ENCODE measurements around the gene DTYMK. TPM values are rescaled to one million over a fixed set of nuclear protein-coding genes. Genes with fewer than 3 reads are reported as not detected.

Gene DTYMK
- total and polyA plus RNA-seq, 2 experiments from 2014 or later = 27.9 to 78.7 TPM

GRCh38 chr2:241636182-241637017, 50.2 kb downstream of the DTYMK start:
- Histone ChIP-seq H3K4me1 (ENCODE audit: insufficient read depth) (peaks cover 17% of the 10 kb centered on the region), H2AFZ (peak overlapping the region; percentile 67), H3K36me3 (ENCODE audit: low read depth) (peaks cover 10% of the 10 kb centered on the region), H3F3A (ENCODE audit: insufficient read depth) (peaks cover 9% of the 10 kb centered on the region; the same call in 1 of the 2 replicates), H3K27ac (peak overlapping the region; percentile 88), H3K27me3 (replicated peaks; ENCODE audit: insufficient read depth) (no peaks in the 10 kb centered on the region), H3K9me3 (ENCODE audit: low read depth) (no peaks in the 10 kb centered on the region), H3K4me3 (peak overlapping the region; percentile 81), H3K9me2 (ENCODE audit: insufficient read depth) (no peaks in the 10 kb centered on the region), H4K20me1 (ENCODE audit: insufficient read depth) (peaks cover 8% of the 10 kb centered on the region; the same call in 1 of the 2 replicates), H3K79me2 (ENCODE audit: insufficient read depth) (peaks cover 89% of the 10 kb centered on the region), H3K9ac (peak overlapping the region; percentile 90), H3K4me2 (ENCODE audit: unreplicated experiment) (peak overlapping the region; percentile 81)
- in situ Hi-C loops (cut with MboI) = no loop called here
- peak; percentile 79 for DNase-seq
- TF ChIP-seq EZH2 (IDR thresholded peaks at IDR 0.05; ENCODE audit: insufficient read depth, poor library complexity, severe bottlenecking) (no peak), EZH2phosphoT487 (IDR thresholded peaks at IDR 0.05; ENCODE audit: insufficient read depth, low read depth) (no peak)
- WGBS, 2 experiments (ENCODE audit: low coverage in 1 of 2, low lambda C conversion rate in 2 of 2, missing lambda C conversion rate in 2 of 2) = 0 to 1% methylated on average over 30 to 69 of the region's 97 CpGs

GRCh38 chr2:241635756-241636155, 50.9 kb downstream of the DTYMK start:
- peak; percentile 36 for DNase-seq
- in situ Hi-C loops (cut with MboI) = no loop called here
- H4K20me1 ChIP-seq (ENCODE audit: insufficient read depth) = peaks cover 8% of the 10 kb centered on the region; the same call in 1 of the 2 replicates

GRCh38 chr2:241633561-241633960, 53.1 kb downstream of the DTYMK start:
- 93 to 94% methylated on average over 17 of the region's 17 CpGs for WGBS, 2 experiments (ENCODE audit: low coverage in 1 of 2, low lambda C conversion rate in 2 of 2, missing lambda C conversion rate in 2 of 2)
- Histone ChIP-seq H4K20me1 (ENCODE audit: insufficient read depth) (0 out of 2 replicates have a peak, but pooled peaks cover 4% of the 10 kb centered on the region), H3K4me1 (ENCODE audit: insufficient read depth) (peaks cover 11% of the 10 kb centered on the region), H3K27me3 (replicated peaks; ENCODE audit: insufficient read depth) (no peaks in the 10 kb centered on the region), H3F3A (ENCODE audit: insufficient read depth) (peaks cover 9% of the 10 kb centered on the region; the same call in 1 of the 2 replicates), H3K27ac (no peak overlapping the region), H3K79me2 (ENCODE audit: insufficient read depth) (peaks cover 89% of the 10 kb centered on the region), H3K9me3 (ENCODE audit: low read depth) (no peaks in the 10 kb centered on the region), H3K4me2 (ENCODE audit: unreplicated experiment) (no peak overlapping the region), H3K9me2 (ENCODE audit: insufficient read depth) (no peaks in the 10 kb centered on the region), H3K9ac (no peak overlapping the region), H3K36me3 (ENCODE audit: low read depth) (peaks cover 19% of the 10 kb centered on the region), H2AFZ (no peak overlapping the region), H3K4me3 (no peak overlapping the region)
- DNase-seq = no peak
- TF ChIP-seq EZH2 (IDR thresholded peaks at IDR 0.05; ENCODE audit: insufficient read depth, poor library complexity, severe bottlenecking) = no peak
- in situ Hi-C loops (cut with MboI) = no loop called here

More at GRCh38 chr2:241635756-241636155, 50.9 kb downstream of the DTYMK start:
- Histone ChIP-seq H3K4me3 (peak overlapping the region; percentile 81), H3F3A (ENCODE audit: insufficient read depth) (peaks cover 9% of the 10 kb centered on the region; the same call in 1 of the 2 replicates), H2AFZ (peak overlapping the region; percentile 67), H3K9ac (peak overlapping the region; percentile 90), H3K36me3 (ENCODE audit: low read depth) (peaks cover 13% of the 10 kb centered on the region), H3K79me2 (ENCODE audit: insufficient read depth) (peaks cover 89% of the 10 kb centered on the region), H3K9me2 (ENCODE audit: insufficient read depth) (no peaks in the 10 kb centered on the region), H3K4me1 (ENCODE audit: insufficient read depth) (peaks cover 17% of the 10 kb centered on the region), H3K9me3 (ENCODE audit: low read depth) (no peaks in the 10 kb centered on the region), H3K27me3 (replicated peaks; ENCODE audit: insufficient read depth) (no peaks in the 10 kb centered on the region), H3K4me2 (ENCODE audit: unreplicated experiment) (peak overlapping the region; percentile 81), H3K27ac (peak overlapping the region; percentile 88)
- WGBS, 2 experiments (ENCODE audit: low coverage in 1 of 2, low lambda C conversion rate in 2 of 2, missing lambda C conversion rate in 2 of 2) = 16 to 19% methylated on average over 6 of the region's 6 CpGs
- TF ChIP-seq EZH2 (IDR thresholded peaks at IDR 0.05; ENCODE audit: insufficient read depth, poor library complexity, severe bottlenecking) (no peak), EZH2phosphoT487 (IDR thresholded peaks at IDR 0.05; ENCODE audit: insufficient read depth, low read depth) (no peak)

GRCh38 chr2:241632478-241633325, 53.9 kb downstream of the DTYMK start:
- no peak for TF ChIP-seq EZH2phosphoT487 (IDR thresholded peaks at IDR 0.05; ENCODE audit: insufficient read depth, low read depth)
- TF ChIP-seq EZH2 (IDR thresholded peaks at IDR 0.05; ENCODE audit: insufficient read depth, poor library complexity, severe bottlenecking) = no peak
- no peak overlapping the region for H3K27ac ChIP-seq
- H3K9me2 ChIP-seq (ENCODE audit: insufficient read depth) = no peaks in the 10 kb centered on the region
- in situ Hi-C loops (cut with MboI) = no loop called here
- 0 out of 2 replicates have a peak, but pooled peaks cover 4% of the 10 kb centered on the region for H4K20me1 ChIP-seq (ENCODE audit: insufficient read depth)
- 97% methylated on average over 39 of the region's 39 CpGs for WGBS, 2 experiments (ENCODE audit: low coverage in 1 of 2, low lambda C conversion rate in 2 of 2, missing lambda C conversion rate in 2 of 2)
- H3K9me3 ChIP-seq (ENCODE audit: low read depth) = no peaks in the 10 kb centered on the region
- peaks cover 9% of the 10 kb centered on the region; the same call in 1 of the 2 replicates for H3K4me1 ChIP-seq (ENCODE audit: insufficient read depth)
- H3F3A ChIP-seq (ENCODE audit: insufficient read depth) = peaks cover 9% of the 10 kb centered on the region; the same call in 1 of the 2 replicates
- no peaks in the 10 kb centered on the region for H3K27me3 ChIP-seq (replicated peaks; ENCODE audit: insufficient read depth)
- H3K79me2 ChIP-seq (ENCODE audit: insufficient read depth) = peaks cover 89% of the 10 kb centered on the region
- peaks cover 19% of the 10 kb centered on the region for H3K36me3 ChIP-seq (ENCODE audit: low read depth)
- no peak overlapping the region for H2AFZ ChIP-seq
- H3K4me2 ChIP-seq (ENCODE audit: unreplicated experiment) = no peak overlapping the region
- DNase-seq = no peak
- no peak overlapping the region for H3K4me3 ChIP-seq
- H3K9ac ChIP-seq = no peak overlapping the region
